SK-N-SH (cell line): ENCODE data around the gene ABCA4. TPM values are rescaled to one million over a fixed set of nuclear protein-coding genes. Genes with fewer than 3 reads are reported as not detected.

ENCODE experiments used
- CTCF ChIA-PET: fragments of 300-600, 350-600 bp; formaldehyde crosslinking; extraction: SDS; loops from one replicate; lab custom pipeline; 2021; lab: Yijun Ruan, JAX
- POLR2A ChIA-PET: fragments of 350-600 bp; sonication (Branson Sonifier 250); formaldehyde crosslinking; extraction: SDS; loops from one replicate; lab custom pipeline; 2020; ENCODE audit warnings: antibody characterized with exemption, inconsistent platforms; lab: Yijun Ruan, JAX
- DNase-seq: peaks from one replicate; pipeline ENCODE4 v3.0.0; 2012
- H2AFZ ChIP-seq: fragments of 200-600 bp; sonication (generic); 2 replicates; pipeline ENCODE4 v1.8.1; 2016; ENCODE audit warnings: antibody characterized with exemption, mild to moderate bottlenecking, low read depth
- H3F3A ChIP-seq: fragments of 200-600 bp; sonication (generic); replicated peaks from 2 replicates; pipeline ENCODE3; 2016; ENCODE audit warnings: antibody characterized with exemption, mild to moderate bottlenecking; ENCODE audit not compliant: insufficient read depth
- H3K27ac ChIP-seq, 2 experiments: fragments of 200-500 bp in 1 of 2; fragments of 200-600 bp in 1 of 2; sonication (Bioruptor generic) in 1 of 2; sonication (generic), shearing (Covaris generic) in 1 of 2; 2 replicates each; pipeline versions ENCODE4 v1.5.1 to v1.6.1; 2014 to 2016; ENCODE audit warnings: low read depth in 2 of 2, inconsistent platforms in 1 of 2, low read length in 1 of 2, mild to moderate bottlenecking in 1 of 2, mixed read lengths in 1 of 2
- H3K27me3 ChIP-seq: fragments of 200-600 bp; sonication (generic), shearing (Covaris generic); 2 replicates; pipeline ENCODE4 v1.6.1; 2016; ENCODE audit warnings: mixed run types; ENCODE audit not compliant: insufficient read depth
- H3K36me3 ChIP-seq, 2 experiments: fragments of 200-500 bp in 1 of 2; fragments of 200-600 bp in 1 of 2; sonication (Bioruptor generic) in 1 of 2; sonication (generic) in 1 of 2; replicated peaks in 1 of 2; 2 replicates each; pipeline versions ENCODE3 to v1.5.1; 2014 to 2016; ENCODE audit warnings: low read length in 1 of 2, mild to moderate bottlenecking in 1 of 2; ENCODE audit not compliant: insufficient read depth in 2 of 2, control insufficient read depth in 1 of 2
- H3K4me1 ChIP-seq, 2 experiments: fragments of 200-500 bp in 1 of 2; fragments of 200-600 bp in 1 of 2; sonication (Bioruptor generic) in 1 of 2; sonication (generic), shearing (Covaris generic) in 1 of 2; 2 replicates each; pipeline versions ENCODE4 v1.5.1 to v1.6.1; 2014 to 2016; ENCODE audit warnings: low read depth in 1 of 2, low read length in 1 of 2, mixed run types in 1 of 2; ENCODE audit not compliant: insufficient read depth in 2 of 2, control insufficient read depth in 1 of 2
- H3K4me2 ChIP-seq: fragments of 200-600 bp; sonication (generic), shearing (Covaris generic); 2 replicates; pipeline ENCODE4 v1.6.1; 2017; ENCODE audit warnings: mixed run types
- H3K4me3 ChIP-seq, 2 experiments: fragments of 200-500 bp in 1 of 2; fragments of 200-600 bp in 1 of 2; sonication (Bioruptor generic) in 1 of 2; sonication (generic), shearing (Covaris generic) in 1 of 2; 2 replicates each; pipeline versions ENCODE4 v1.5.1 to v1.8.1; 2014 to 2016; ENCODE audit warnings: low read depth in 2 of 2, inconsistent platforms in 1 of 2, low read length in 1 of 2, mild to moderate bottlenecking in 1 of 2, mixed read lengths in 1 of 2, moderate library complexity in 1 of 2
- H3K79me2 ChIP-seq: fragments of 200-600 bp; sonication (generic); 2 replicates; pipeline ENCODE4 v1.8.1; 2017; ENCODE audit warnings: mild to moderate bottlenecking; ENCODE audit not compliant: insufficient read depth
- H3K9ac ChIP-seq: fragments of 200-600 bp; sonication (generic); 2 replicates; pipeline ENCODE4 v1.6.1; 2017; ENCODE audit warnings: mixed run types
- H3K9me2 ChIP-seq: fragments of 200-600 bp; sonication (generic); 2 replicates; pipeline ENCODE4 v1.6.1; 2017; ENCODE audit warnings: mixed run types
- H3K9me3 ChIP-seq: fragments of 200-600 bp; sonication (generic); 2 replicates; pipeline ENCODE4 v1.6.1; 2017; ENCODE audit warnings: mixed run types, mild to moderate bottlenecking, moderate library complexity
- H4K20me1 ChIP-seq: fragments of 200-600 bp; sonication (generic); 2 replicates; pipeline ENCODE4 v1.6.1; 2017; ENCODE audit warnings: mild to moderate bottlenecking, mixed run types; ENCODE audit not compliant: insufficient read depth
- CHD2 ChIP-seq: fragments of 150-350 bp; IDR thresholded peaks from 2 replicates; pipeline ENCODE4 v1.6.1; 2018; ENCODE audit warnings: low read length; ENCODE audit not compliant: partially characterized antibody
- ELF1 ChIP-seq: IDR thresholded peaks from 2 replicates; pipeline ENCODE4 v1.4.0; 2012
- EP300 ChIP-seq, 2 experiments: IDR thresholded peaks; 2 replicates each; pipeline versions ENCODE4 v1.4.0 to v1.6.1; 2012; ENCODE audit warnings: borderline replicate concordance in 1 of 2, low read depth in 1 of 2, low read length in 1 of 2
- GABPA ChIP-seq: IDR thresholded peaks from 2 replicates; pipeline ENCODE4 v1.4.0; 2012; ENCODE audit warnings: low read depth, mild to moderate bottlenecking
- GATA2 ChIP-seq: sonication (generic); formaldehyde crosslinking; IDR thresholded peaks from 2 replicates; pipeline ENCODE4 v1.5.0; 2020; ENCODE audit warnings: mild to moderate bottlenecking, missing genetic modification reagents
- JUND ChIP-seq: IDR thresholded peaks from 2 replicates; pipeline ENCODE4 v1.4.0; 2012
- MEF2A ChIP-seq: IDR thresholded peaks from 2 replicates; pipeline ENCODE4 v1.4.0; 2012; ENCODE audit warnings: low read depth, borderline replicate concordance
- MXI1 ChIP-seq: IDR thresholded peaks from 2 replicates; pipeline ENCODE4 v1.6.1; 2012; ENCODE audit warnings: mild to moderate bottlenecking, low read depth, low read length, improper control_type of control experiment
- NFIC ChIP-seq: IDR thresholded peaks from 2 replicates; pipeline ENCODE4 v1.4.0; 2012; ENCODE audit warnings: borderline replicate concordance
- PBX3 ChIP-seq: IDR thresholded peaks from 2 replicates; pipeline ENCODE4; 2012
- RFX5 ChIP-seq: IDR thresholded peaks from 2 replicates; pipeline ENCODE4 v1.6.1; 2012; ENCODE audit warnings: mild to moderate bottlenecking, improper control_type of control experiment, low read length
- RXRA ChIP-seq: IDR thresholded peaks from 2 replicates; pipeline ENCODE4 v1.4.0; 2012; ENCODE audit warnings: low read depth, mild to moderate bottlenecking, borderline replicate concordance
- SIN3A ChIP-seq: IDR thresholded peaks from 2 replicates; pipeline ENCODE4 v1.6.1; 2012; ENCODE audit warnings: low read depth, mild to moderate bottlenecking, low read length, moderate library complexity, borderline replicate concordance
- TEAD4 ChIP-seq: IDR thresholded peaks from 2 replicates; pipeline ENCODE4 v1.4.0; 2012; ENCODE audit warnings: mild to moderate bottlenecking, borderline replicate concordance; ENCODE audit not compliant: insufficient read depth
- YY1 ChIP-seq: IDR thresholded peaks from 2 replicates; pipeline ENCODE4 v1.4.0; 2012; ENCODE audit warnings: low read depth, mild to moderate bottlenecking
- ZBTB33 ChIP-seq: IDR thresholded peaks from 2 replicates; pipeline ENCODE4 v1.4.0; 2012; ENCODE audit warnings: low read depth, borderline replicate concordance
- WGBS: methylation state at CpG from one replicate; pipeline ENCODE4 v1.1.6; 2017; ENCODE audit warnings: low lambda C conversion rate; 5-methylcytosine and 5-hydroxymethylcytosine counted together
- polyA plus RNA-seq, 3 experiments: library from polyadenylated mRNA; depleted of rRNA; stranded (reverse); fragments of >200 nt; gene quantifications; 2 replicates each; pipeline ENCODE4 v1.2.3, GENCODE V29; 2012
- TF ChIP-seq, protein P1 (sequence below): IDR thresholded peaks from 2 replicates; pipeline ENCODE4 v1.6.1; 2012; ENCODE audit warnings: mild to moderate bottlenecking, low read depth, low read length, moderate library complexity
- TF ChIP-seq, protein P2 (sequence below): fragments of 150-350 bp; IDR thresholded peaks from 2 replicates; pipeline ENCODE4 v1.6.1; 2016; ENCODE audit warnings: mild to moderate bottlenecking, low read depth, low read length
- TF ChIP-seq, protein P3 (sequence below): IDR thresholded peaks from 2 replicates; pipeline ENCODE4 v1.4.0; 2012; ENCODE audit warnings: low read depth, borderline replicate concordance

Gene ABCA4
- polyA plus RNA-seq, 1 of the 3 experiments (the other 2 are of a cell fraction), result 0.03 TPM

- no peaks in the 10 kb centered on the region for H3K27me3 ChIP-seq
- H3K4me2 ChIP-seq, result no peak overlapping the region
- no peaks in the 10 kb centered on the region for H3K9me2 ChIP-seq
- no peaks in the 10 kb centered on the region for H3K79me2 ChIP-seq
- no peaks in the 10 kb centered on the region for H3K36me3 ChIP-seq
- no peak overlapping the region for H3K27ac ChIP-seq
- H3K4me3 ChIP-seq, result no peak overlapping the region
- TF ChIP-seq, protein P1, sequence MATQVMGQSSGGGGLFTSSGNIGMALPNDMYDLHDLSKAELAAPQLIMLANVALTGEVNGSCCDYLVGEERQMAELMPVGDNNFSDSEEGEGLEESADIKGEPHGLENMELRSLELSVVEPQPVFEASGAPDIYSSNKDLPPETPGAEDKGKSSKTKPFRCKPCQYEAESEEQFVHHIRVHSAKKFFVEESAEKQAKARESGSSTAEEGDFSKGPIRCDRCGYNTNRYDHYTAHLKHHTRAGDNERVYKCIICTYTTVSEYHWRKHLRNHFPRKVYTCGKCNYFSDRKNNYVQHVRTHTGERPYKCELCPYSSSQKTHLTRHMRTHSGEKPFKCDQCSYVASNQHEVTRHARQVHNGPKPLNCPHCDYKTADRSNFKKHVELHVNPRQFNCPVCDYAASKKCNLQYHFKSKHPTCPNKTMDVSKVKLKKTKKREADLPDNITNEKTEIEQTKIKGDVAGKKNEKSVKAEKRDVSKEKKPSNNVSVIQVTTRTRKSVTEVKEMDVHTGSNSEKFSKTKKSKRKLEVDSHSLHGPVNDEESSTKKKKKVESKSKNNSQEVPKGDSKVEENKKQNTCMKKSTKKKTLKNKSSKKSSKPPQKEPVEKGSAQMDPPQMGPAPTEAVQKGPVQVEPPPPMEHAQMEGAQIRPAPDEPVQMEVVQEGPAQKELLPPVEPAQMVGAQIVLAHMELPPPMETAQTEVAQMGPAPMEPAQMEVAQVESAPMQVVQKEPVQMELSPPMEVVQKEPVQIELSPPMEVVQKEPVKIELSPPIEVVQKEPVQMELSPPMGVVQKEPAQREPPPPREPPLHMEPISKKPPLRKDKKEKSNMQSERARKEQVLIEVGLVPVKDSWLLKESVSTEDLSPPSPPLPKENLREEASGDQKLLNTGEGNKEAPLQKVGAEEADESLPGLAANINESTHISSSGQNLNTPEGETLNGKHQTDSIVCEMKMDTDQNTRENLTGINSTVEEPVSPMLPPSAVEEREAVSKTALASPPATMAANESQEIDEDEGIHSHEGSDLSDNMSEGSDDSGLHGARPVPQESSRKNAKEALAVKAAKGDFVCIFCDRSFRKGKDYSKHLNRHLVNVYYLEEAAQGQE, result no peak
- TF ChIP-seq TEAD4 (no peak), CHD2 (no peak), MXI1 (no peak), NFIC (no peak), PBX3 (no peak), RXRA (no peak), GATA2 (CRISPR knock-in tag) (no peak), RFX5 (no peak), YY1 (no peak), GABPA (no peak), JUND (no peak), ELF1 (no peak), EP300 (IDR thresholded peaks at IDR 0.05; ENCODE audit: borderline replicate concordance in 1 of 2, low read depth in 1 of 2, low read length in 1 of 2) (no peak), ZBTB33 (no peak), MEF2A (no peak), SIN3A (no peak)
- TF ChIP-seq, protein P2, sequence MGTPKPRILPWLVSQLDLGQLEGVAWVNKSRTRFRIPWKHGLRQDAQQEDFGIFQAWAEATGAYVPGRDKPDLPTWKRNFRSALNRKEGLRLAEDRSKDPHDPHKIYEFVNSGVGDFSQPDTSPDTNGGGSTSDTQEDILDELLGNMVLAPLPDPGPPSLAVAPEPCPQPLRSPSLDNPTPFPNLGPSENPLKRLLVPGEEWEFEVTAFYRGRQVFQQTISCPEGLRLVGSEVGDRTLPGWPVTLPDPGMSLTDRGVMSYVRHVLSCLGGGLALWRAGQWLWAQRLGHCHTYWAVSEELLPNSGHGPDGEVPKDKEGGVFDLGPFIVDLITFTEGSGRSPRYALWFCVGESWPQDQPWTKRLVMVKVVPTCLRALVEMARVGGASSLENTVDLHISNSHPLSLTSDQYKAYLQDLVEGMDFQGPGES, result no peak
- TF ChIP-seq, protein P3, sequence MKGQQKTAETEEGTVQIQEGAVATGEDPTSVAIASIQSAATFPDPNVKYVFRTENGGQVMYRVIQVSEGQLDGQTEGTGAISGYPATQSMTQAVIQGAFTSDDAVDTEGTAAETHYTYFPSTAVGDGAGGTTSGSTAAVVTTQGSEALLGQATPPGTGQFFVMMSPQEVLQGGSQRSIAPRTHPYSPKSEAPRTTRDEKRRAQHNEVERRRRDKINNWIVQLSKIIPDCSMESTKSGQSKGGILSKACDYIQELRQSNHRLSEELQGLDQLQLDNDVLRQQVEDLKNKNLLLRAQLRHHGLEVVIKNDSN, result no peak
- no peak overlapping the region for H3K9ac ChIP-seq
- H3F3A ChIP-seq, result no peaks in the 10 kb centered on the region
- POLR2A ChIA-PET, result interaction anchor here (0.5 kb wide), 1 partner anchor 312 kb away, joined by 6 read pairs; no protein-coding TSS in a partner anchor
- no peak overlapping the region for H2AFZ ChIP-seq
- no peak for DNase-seq
- no peaks in the 10 kb centered on the region for H3K9me3 ChIP-seq
- H3K4me1 ChIP-seq, result peaks cover 0 to 8% of the 10 kb centered on the region in 2 experiments; a peak in 1 of 4 replicates
- 85% methylated on average over 9 of the region's 10 CpGs for WGBS
- CTCF ChIA-PET, result interaction anchor here (1.7 to 35.1 kb wide), 4 partner anchors 19 to 313 kb away, joined by 3 to 889 read pairs (median 164); partner anchors contain the start of gene ARHGAP29
- H4K20me1 ChIP-seq, result no peaks in the 10 kb centered on the region
Observed at GRCh38 chr1:94020764-94021579, 100.0 kb downstream of the ABCA4 start.
